Kidney (tissue), 19 donors: ENCODE data around the gene PRAMEF7. TPM values are rescaled to one million over a fixed set of nuclear protein-coding genes. Genes with fewer than 3 reads are reported as not detected.
"Not testable (repeated sequence)": the region's sequence is repeated elsewhere in the genome, so short reads cannot be mapped to it uniquely, and the experiment has no call there.

Source experiments
- DNase-seq, 5 donors: peaks; one replicate each; pipeline ENCODE4 v3.0.0-alpha.2; 2013 to 2020
- FAIRE-seq: peaks from 2 replicates; lab custom pipeline; 2012; peaks lifted over from hg19 to GRCh38; lab: Jason Lieb, UNC
- H3K27ac ChIP-seq, 2 donors: one replicate each; pipeline ENCODE4 v1.7.0; 2013; ENCODE audit warnings: low read depth in 2 of 2, low read length in 2 of 2, inconsistent platforms in 1 of 2
- H3K27me3 ChIP-seq: one replicate; pipeline ENCODE4 v1.7.1; 2013; ENCODE audit warnings: low read length, inconsistent platforms; ENCODE audit not compliant: control insufficient read depth, insufficient read depth
- H3K36me3 ChIP-seq, 3 donors: one replicate each; pipeline versions ENCODE4 v1.7.0 to v1.7.1; 2013; ENCODE audit warnings: low read length in 3 of 3, control low read depth in 1 of 3, inconsistent platforms in 1 of 3; ENCODE audit not compliant: insufficient read depth in 3 of 3, control insufficient read depth in 2 of 3
- H3K4me1 ChIP-seq, 3 donors: one replicate each; pipeline versions ENCODE4 v1.7.0 to v1.7.1; 2013; ENCODE audit warnings: low read length in 3 of 3, inconsistent platforms in 1 of 3, low read depth in 1 of 3; ENCODE audit not compliant: control insufficient read depth in 2 of 3, insufficient read depth in 2 of 3
- H3K4me3 ChIP-seq, 3 donors: one replicate each; pipeline versions ENCODE4 v1.7.0 to v1.8.1; 2013; ENCODE audit warnings: low read length in 3 of 3, control low read depth in 1 of 3, inconsistent platforms in 1 of 3
- H3K9ac ChIP-seq, 3 donors: one replicate each; pipeline versions ENCODE4 v1.7.0 to v1.7.1; 2013; ENCODE audit warnings: low read length in 3 of 3, control low read depth in 1 of 3, inconsistent platforms in 1 of 3
- H3K9me3 ChIP-seq, 3 donors: one replicate each; pipeline versions ENCODE4 v1.7.0 to v1.7.1; 2013; ENCODE audit warnings: low read length in 3 of 3, control low read depth in 1 of 3, inconsistent platforms in 1 of 3; ENCODE audit not compliant: control insufficient read depth in 2 of 3, insufficient read depth in 1 of 3
- intact Hi-C: fragments of 100-400 bp; cut with DNase I; formaldehyde crosslinking; loops from one replicate; pipeline ENCODE4 v1.11.1; 2022
- long read RNA-seq, 10 donors: library from polyadenylated mRNA in 1 of 10; unstranded in 1 of 10; transcript quantifications; one replicate each; pipeline ENCODE4 v2.0.0 and lab custom pipeline, GENCODE V29; 2021 to 2026
- polyA plus RNA-seq: library from polyadenylated mRNA; stranded (reverse); fragments of 350-450 nt; fragmentation: Illumina TruSeq; extraction: RNeasy Lipid Tissue Mini Kit (QIAGEN cat#74804); gene quantifications from one replicate; pipeline ENCODE4 v1.2.3, GENCODE V29; 2014; ENCODE audit warnings: low read depth, low replicate concordance; ENCODE audit not compliant: insufficient read depth
- total RNA-seq: library from RNA; stranded (reverse); fragmentation: NEBNext Ultra II Directional; extraction: Animal tissue kit (Norgen Biotek cat#: 25700); gene quantifications from one replicate; pipeline ENCODE4 v1.2.1, GENCODE V29; 2021
- donor health status: control.
- donor health status: control.
- donor health status: DM: yes; HTN: yes; CAD: no.
- donor health status: Normal renal cell carcinoma (clear cell type).

The PRAMEF7 gene
- total RNA-seq (not detected), polyA plus RNA-seq (not detected)
- long read RNA-seq, donor 1 = 0 reads
- long read RNA-seq, donor 2 = 0 reads
- long read RNA-seq, donor 3 = 0 reads
- long read RNA-seq, donor 4 = 0 reads
- long read RNA-seq, donor 5 = 0 reads
- long read RNA-seq, donor 6 = 0 reads
- long read RNA-seq, donor 7 = 0 reads
- long read RNA-seq, donor 8 = 0 reads
- long read RNA-seq, donor 9 = 0 reads
- long read RNA-seq, donor 10 = 0 reads

DNA sequence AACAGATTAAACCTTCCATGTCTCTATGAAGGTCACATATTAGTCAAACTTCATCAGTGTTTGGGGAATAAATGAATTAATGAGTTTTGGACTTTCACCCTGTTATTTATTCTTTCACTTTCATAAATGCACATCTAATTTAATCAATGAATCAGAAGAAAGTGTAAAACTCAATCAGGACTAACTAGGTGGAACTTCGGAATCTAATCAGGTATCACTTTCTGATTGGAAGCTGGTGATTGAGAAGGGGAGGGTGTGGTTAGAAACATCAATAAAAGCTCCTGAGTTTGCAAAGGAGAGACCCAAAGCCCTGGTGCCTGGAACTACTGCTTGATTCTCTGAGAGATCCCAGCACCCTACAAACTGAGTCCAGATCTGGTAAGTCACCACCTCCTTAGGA is at the start of gene PRAMEF7:
Gene PRAMEF7, plus strand, starts transcription at position 301 of the 400 bp plus-strand sequence. CDS start 1,083 bp downstream, outside the sequence.
- H3K27ac ChIP-seq, FAIRE-seq, H3K36me3 ChIP-seq, intact Hi-C loops, H3K9me3 ChIP-seq, DNase-seq, H3K9ac ChIP-seq, H3K4me3 ChIP-seq, H3K4me1 ChIP-seq, H3K27me3 ChIP-seq: not testable (repeated sequence)

- H3K9ac ChIP-seq, H3K4me1 ChIP-seq, H3K36me3 ChIP-seq, FAIRE-seq, H3K27ac ChIP-seq, H3K27me3 ChIP-seq, H3K9me3 ChIP-seq, DNase-seq, H3K4me3 ChIP-seq, intact Hi-C loops: not testable (repeated sequence)
These were observed 38.0 kb upstream of the PRAMEF7 start for GRCh38 chr1:12878453-12878852.

- FAIRE-seq, intact Hi-C loops: not testable (repeated sequence)
These were observed 30.3 kb upstream of the PRAMEF7 start, which contains the start of gene PRAMEF4 for GRCh38 chr1:12886101-12886500. Gene PRAMEF4 (minus strand): TSS chr1:12886201. CDS start chr1:12883394, 2,807 bp downstream.

GRCh38 chr1:12898170-12898569 is 18.2 kb upstream of the PRAMEF7 start, which contains the start of gene PRAMEF10:
Gene PRAMEF10 (minus strand): TSS chr1:12898270. CDS start chr1:12895847, 2,423 bp downstream.
- H3K4me1 ChIP-seq, H3K27ac ChIP-seq, DNase-seq, FAIRE-seq, H3K9ac ChIP-seq, H3K4me3 ChIP-seq, intact Hi-C loops, H3K9me3 ChIP-seq, H3K36me3 ChIP-seq, H3K27me3 ChIP-seq: not testable (repeated sequence)

More at GRCh38 chr1:12886101-12886500, 30.3 kb upstream of the PRAMEF7 start, which contains the start of gene PRAMEF4:
- H3K27ac ChIP-seq, H3K27me3 ChIP-seq, H3K4me3 ChIP-seq, H3K9me3 ChIP-seq, H3K36me3 ChIP-seq, H3K4me1 ChIP-seq, H3K9ac ChIP-seq, DNase-seq: not testable (repeated sequence)

DNA sequence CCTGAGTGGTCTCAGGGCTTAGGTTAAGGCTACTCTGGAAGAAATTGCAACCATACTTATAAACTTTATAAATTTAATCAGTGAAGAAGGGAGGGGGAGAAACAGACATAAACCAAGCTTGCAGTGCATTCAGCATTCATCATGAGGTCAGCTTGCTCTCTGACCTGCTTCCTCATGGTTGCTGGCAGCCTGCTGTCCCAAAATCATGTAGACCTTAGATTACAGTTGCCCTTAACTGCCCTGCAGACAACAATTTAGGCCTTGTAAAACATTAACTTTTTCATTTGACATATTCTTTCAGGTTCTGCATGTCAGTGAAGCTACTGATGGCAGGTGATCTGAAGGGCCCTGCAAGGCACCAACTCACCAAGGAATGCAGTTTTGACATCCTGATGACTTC is 17.2 kb upstream of the PRAMEF7 start:
- H3K9me3 ChIP-seq, H3K27me3 ChIP-seq, H3K4me3 ChIP-seq, DNase-seq, FAIRE-seq, H3K36me3 ChIP-seq, intact Hi-C loops, H3K9ac ChIP-seq, H3K27ac ChIP-seq, H3K4me1 ChIP-seq: not testable (repeated sequence)

GRCh38 chr1:12903793-12904572 is 12.4 kb upstream of the PRAMEF7 start:
- DNase-seq, FAIRE-seq, H3K27me3 ChIP-seq, H3K27ac ChIP-seq, H3K4me1 ChIP-seq, H3K9ac ChIP-seq, H3K36me3 ChIP-seq, intact Hi-C loops, H3K4me3 ChIP-seq, H3K9me3 ChIP-seq: not testable (repeated sequence)

DNA sequence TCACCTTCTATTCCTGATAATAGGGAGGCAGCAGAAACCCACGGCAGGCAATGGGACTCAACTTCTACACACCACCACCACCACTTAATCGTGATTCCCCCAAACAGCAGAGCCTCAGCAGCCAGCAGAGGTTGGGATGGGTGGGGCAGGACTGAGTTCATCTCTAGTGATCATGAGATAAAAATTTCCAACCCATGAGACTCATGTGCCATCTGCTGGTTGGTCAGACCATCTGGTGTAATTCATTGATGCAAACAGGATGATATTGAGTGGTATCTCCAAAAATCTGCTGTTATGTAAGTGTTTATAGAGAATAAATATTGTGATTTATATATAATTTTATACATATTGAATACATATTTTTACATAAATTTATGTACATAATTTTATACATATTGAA is 5.3 kb downstream of the PRAMEF7 start:
- intact Hi-C loops, H3K36me3 ChIP-seq, H3K4me3 ChIP-seq, DNase-seq, H3K9me3 ChIP-seq, H3K4me1 ChIP-seq, H3K9ac ChIP-seq, H3K27ac ChIP-seq, H3K27me3 ChIP-seq: not testable (repeated sequence)
- FAIRE-seq = peak; percentile 62

DNA sequence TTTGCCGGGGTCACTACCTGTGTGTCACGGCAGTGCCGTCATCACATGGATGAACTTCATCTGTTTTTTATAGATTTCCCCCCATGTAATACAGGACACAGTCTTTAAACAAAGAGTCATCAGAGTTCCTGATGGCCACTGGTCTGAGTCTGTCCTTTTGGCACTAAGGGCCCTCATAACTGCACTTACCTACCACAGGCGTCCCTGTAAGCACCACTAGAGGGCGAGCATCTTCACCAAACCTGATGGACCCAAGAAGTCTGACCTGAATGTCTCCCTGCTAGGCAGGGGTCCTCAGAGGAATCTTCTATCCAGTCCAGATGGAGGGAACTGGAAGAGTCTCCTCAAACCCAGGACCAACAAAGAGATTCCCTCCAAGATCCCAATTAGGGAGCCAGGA is 8.0 kb downstream of the PRAMEF7 start:
- FAIRE-seq, H3K36me3 ChIP-seq, H3K27me3 ChIP-seq, H3K4me1 ChIP-seq, H3K27ac ChIP-seq, DNase-seq, intact Hi-C loops, H3K4me3 ChIP-seq, H3K9ac ChIP-seq, H3K9me3 ChIP-seq: not testable (repeated sequence)
